Upper lobe of right lung (tissue), 1 donor: Measurements from ENCODE around the gene PLB1. TPM values are rescaled to one million over a fixed set of nuclear protein-coding genes. Genes with fewer than 3 reads are reported as not detected.
"Not testable (repeated sequence)": the region's sequence is repeated elsewhere in the genome, so short reads cannot be mapped to it uniquely, and the experiment has no call there.

ENCODE experiments used
- ATAC-seq: fragments of 200-7000 bp; cut with Tn5 transposase; one replicate; pipeline ENCODE4 v1.9.1; 2020; ENCODE audit warnings: mild to moderate bottlenecking, moderate library complexity
- DNase-seq: peaks from one replicate; pipeline ENCODE4 v3.0.0-alpha.2; 2020
- H3K27ac ChIP-seq: fragments of 200-600 bp; one replicate; pipeline ENCODE4 v1.8.0; 2022
- H3K27me3 ChIP-seq: fragments of 200-600 bp; one replicate; pipeline ENCODE4 v1.8.0; 2022; ENCODE audit warnings: mild to moderate bottlenecking
- H3K36me3 ChIP-seq: fragments of 200-600 bp; one replicate; pipeline ENCODE4 v1.8.0; 2022
- H3K4me1 ChIP-seq: fragments of 200-600 bp; one replicate; pipeline ENCODE4 v1.8.0; 2022
- H3K4me3 ChIP-seq: fragments of 200-600 bp; one replicate; pipeline ENCODE4 v1.8.0; 2022; ENCODE audit warnings: mild to moderate bottlenecking
- H3K9me3 ChIP-seq: fragments of 200-600 bp; one replicate; pipeline ENCODE4 v1.8.0; 2022
- CTCF ChIP-seq: fragments of 200-600 bp; IDR thresholded peaks from one replicate; pipeline ENCODE4 v1.8.0; 2022; ENCODE audit warnings: antibody characterized with exemption
- intact Hi-C: fragments of 100-400 bp; cut with DNase I; formaldehyde crosslinking; loops from one replicate; pipeline ENCODE4 v1.11.0; 2022
- total RNA-seq: library from RNA; stranded (reverse); fragmentation: NEBNext Ultra II Directional; extraction: Animal tissue kit (Norgen Biotek cat#: 25700); gene quantifications from one replicate; pipeline ENCODE4 v1.2.1, GENCODE V29; 2021
- donor health status: DM: no; HTN: yes; CAD: no; lungs with severe emphysema.

PLB1 gene
- total RNA-seq, 1 donor from 2014 or later, result 4.2 TPM

- ATAC-seq, result no peak
- TF ChIP-seq CTCF, result no peak
- no peak overlapping the region for H3K4me3 ChIP-seq
- H3K9me3 ChIP-seq, result no peaks in the 10 kb centered on the region
- no peaks in the 10 kb centered on the region for H3K36me3 ChIP-seq
- intact Hi-C loops, result no loop called here
- no peak overlapping the region for H3K27ac ChIP-seq
- no peak for DNase-seq
- H3K4me1 ChIP-seq, result peaks cover 4% of the 10 kb centered on the region
- H3K27me3 ChIP-seq, result no peaks in the 10 kb centered on the region
Measured at GRCh38 chr2:28546242-28546641, 50.4 kb downstream of the PLB1 start.

DNA sequence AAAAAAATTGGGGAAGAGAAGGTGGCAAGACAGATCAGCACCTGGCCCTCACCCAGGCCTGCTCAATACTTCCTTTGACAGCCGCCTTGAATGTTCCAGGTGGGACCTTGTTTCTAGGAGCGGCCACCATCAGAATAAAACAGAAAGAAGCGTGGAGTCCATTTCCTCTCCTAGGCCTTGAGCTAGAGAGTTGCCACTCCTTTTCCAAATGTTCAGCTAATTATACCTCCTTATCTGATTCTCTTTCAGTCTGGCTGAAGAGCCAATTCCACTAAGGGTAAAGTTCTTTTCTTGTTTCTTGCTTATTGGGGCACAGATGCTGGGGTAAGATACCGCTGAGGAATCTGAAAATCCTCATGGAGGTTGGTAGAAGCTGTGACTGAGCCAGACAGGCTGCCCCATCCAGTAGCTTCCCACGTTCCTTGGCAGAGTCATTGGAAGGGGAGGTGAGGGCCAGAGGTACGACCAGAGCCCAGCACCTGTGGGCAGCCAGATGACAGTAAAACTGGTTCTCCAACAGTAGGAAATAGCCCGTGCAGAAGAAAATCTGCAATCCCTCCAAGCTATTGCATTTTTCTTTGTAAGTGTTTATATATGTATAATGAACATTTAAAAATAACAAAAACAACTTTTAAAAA is 51.5 kb downstream of the PLB1 start:
- Histone ChIP-seq H3K27ac (no peak overlapping the region), H3K9me3 (no peaks in the 10 kb centered on the region), H3K36me3 (no peaks in the 10 kb centered on the region), H3K27me3 (no peaks in the 10 kb centered on the region), H3K4me3 (no peak overlapping the region), H3K4me1 (peaks cover 4% of the 10 kb centered on the region)
- DNase-seq, result no peak
- intact Hi-C loops, result no loop called here
- TF ChIP-seq CTCF, result no peak
- ATAC-seq, result no peak

- peaks cover 4% of the 10 kb centered on the region for H3K4me1 ChIP-seq
- intact Hi-C loops, result no loop called here
- H3K4me3 ChIP-seq, result no peak overlapping the region
- DNase-seq, result no peak
- no peaks in the 10 kb centered on the region for H3K9me3 ChIP-seq
- ATAC-seq, result no peak
- no peaks in the 10 kb centered on the region for H3K27me3 ChIP-seq
- H3K36me3 ChIP-seq, result no peaks in the 10 kb centered on the region
- no peak for TF ChIP-seq CTCF
- H3K27ac ChIP-seq, result no peak overlapping the region
Measured at GRCh38 chr2:28547906-28548600, 52.2 kb downstream of the PLB1 start.

DNA sequence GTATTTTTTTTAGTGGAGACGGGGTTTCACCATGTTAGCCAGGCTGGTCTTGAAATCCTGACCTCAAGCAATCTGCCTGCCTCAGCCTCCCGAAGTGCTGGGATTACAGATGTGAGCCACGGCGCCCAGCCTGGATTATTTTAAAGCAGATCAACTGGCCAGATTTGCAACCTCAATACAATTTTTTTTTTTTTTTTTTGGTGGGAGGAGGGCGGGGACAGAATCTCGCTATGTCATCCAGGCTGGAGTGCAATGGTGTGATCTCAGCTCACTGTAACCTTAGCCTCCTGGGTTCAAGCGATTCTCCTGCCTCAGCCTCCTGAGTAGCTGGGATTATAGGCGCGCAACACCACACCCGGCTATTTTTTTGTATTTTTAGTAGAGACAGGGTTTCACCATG is 54.5 kb downstream of the PLB1 start:
- H3K36me3 ChIP-seq, ATAC-seq, DNase-seq, H3K9me3 ChIP-seq, H3K4me1 ChIP-seq, H3K27ac ChIP-seq, H3K4me3 ChIP-seq, H3K27me3 ChIP-seq, intact Hi-C loops: not testable (repeated sequence)

DNA sequence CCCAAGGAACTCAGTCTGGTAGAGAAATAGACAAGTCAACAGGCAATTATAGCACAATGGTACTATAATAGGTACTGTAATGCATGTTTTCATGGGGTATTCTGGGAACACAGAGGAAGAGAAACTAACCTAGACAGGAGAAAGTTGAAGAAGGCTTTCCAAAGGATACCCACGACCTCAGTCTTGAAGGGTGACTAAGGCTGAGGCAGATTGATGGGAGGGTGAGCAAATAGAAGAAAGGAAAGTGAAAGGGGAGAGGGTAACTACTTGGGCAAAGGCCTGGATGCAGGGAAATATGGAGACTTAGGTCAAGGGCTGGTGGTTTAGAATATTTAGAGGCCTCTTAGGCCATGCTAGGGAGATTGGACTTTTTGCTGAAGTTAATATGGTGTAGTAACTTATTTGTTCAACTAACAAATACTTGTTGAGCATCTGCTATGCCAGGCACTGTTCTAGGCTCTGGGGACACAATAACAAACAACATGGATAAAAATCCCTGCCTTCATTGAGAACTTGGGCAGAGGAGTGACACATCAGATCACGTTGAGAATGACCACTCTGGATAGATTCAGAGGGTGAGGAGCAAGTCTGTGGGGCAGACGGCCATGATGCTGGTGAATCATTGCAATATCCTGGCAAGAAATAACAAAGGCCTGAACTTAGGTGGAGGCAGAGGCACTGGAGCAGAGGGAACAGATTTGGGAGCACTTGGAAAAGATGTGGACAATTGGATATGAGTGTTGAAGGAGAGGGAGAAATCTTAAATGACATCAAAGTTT is 56.4 kb downstream of the PLB1 start:
- Histone ChIP-seq H3K27me3 (no peaks in the 10 kb centered on the region), H3K27ac (no peak overlapping the region), H3K4me1 (no peaks in the 10 kb centered on the region), H3K4me3 (no peak overlapping the region), H3K9me3 (no peaks in the 10 kb centered on the region), H3K36me3 (no peaks in the 10 kb centered on the region)
- no peak for DNase-seq
- intact Hi-C loops, result no loop called here
- no peak for ATAC-seq
- no peak for TF ChIP-seq CTCF

DNA sequence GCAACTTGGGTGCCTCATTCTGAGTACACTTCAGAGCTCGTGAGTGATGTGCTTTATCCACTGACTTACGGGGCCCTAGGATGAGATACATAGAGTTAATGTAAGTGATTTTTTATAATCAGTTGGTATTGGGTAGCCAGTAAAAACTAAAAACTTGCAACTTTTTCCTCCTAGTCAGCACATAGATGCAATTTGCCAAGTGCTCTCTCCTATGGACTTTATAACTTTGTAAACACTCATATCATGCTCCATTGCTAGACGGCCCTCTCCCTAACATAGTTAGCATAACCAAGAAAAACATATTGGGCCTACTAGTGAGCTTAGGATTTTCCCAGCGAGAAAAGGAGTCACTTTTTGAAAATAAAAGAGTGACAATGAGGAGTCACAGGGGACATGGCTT is 60.4 kb downstream of the PLB1 start:
- no peak for ATAC-seq

More for the DNA sequence above, 60.4 kb downstream of the PLB1 start:
- Histone ChIP-seq H3K27me3 (no peaks in the 10 kb centered on the region), H3K27ac (no peak overlapping the region), H3K36me3 (no peaks in the 10 kb centered on the region), H3K4me3 (no peak overlapping the region), H3K4me1 (no peaks in the 10 kb centered on the region), H3K9me3 (no peaks in the 10 kb centered on the region)
- TF ChIP-seq CTCF, result no peak
- DNase-seq, result no peak
- intact Hi-C loops, result no loop called here
